Keratinocyte (primary cell): ENCODE data around the gene PGAP6. TPM values are rescaled to one million over a fixed set of nuclear protein-coding genes. Genes with fewer than 3 reads are reported as not detected.

ENCODE experiments used
- DNase-seq: peaks from one replicate; pipeline ENCODE4 v3.0.0-alpha.2; 2011; ENCODE audit warnings: low read depth, missing footprints, low spot score
- FAIRE-seq: peaks from 2 replicates; lab custom pipeline; 2011; peaks lifted over from hg19 to GRCh38; lab: Jason Lieb, UNC
- H2AFZ ChIP-seq: 2 replicates; pipeline ENCODE4 v1.6.0; 2012; ENCODE audit warnings: low read length, control low read depth, inconsistent platforms; ENCODE audit not compliant: control insufficient read depth
- H3K27ac ChIP-seq: 2 replicates; pipeline ENCODE4 v1.5.1; 2011; ENCODE audit warnings: low read length; ENCODE audit not compliant: control insufficient read depth, insufficient read depth
- H3K27me3 ChIP-seq: 3 replicates; pipeline ENCODE4 v1.6.0; 2011; ENCODE audit warnings: low read length; ENCODE audit not compliant: control insufficient read depth, insufficient read depth; ENCODE audit errors: extremely low read depth
- H3K36me3 ChIP-seq, 2 experiments: 2 replicates in 1 of 2; 3 replicates in 1 of 2; pipeline ENCODE4 v1.5.1; 2011; ENCODE audit warnings: low read length in 2 of 2, mild to moderate bottlenecking in 1 of 2; ENCODE audit not compliant: control insufficient read depth in 2 of 2, insufficient read depth in 2 of 2; ENCODE audit errors: extremely low read depth in 1 of 2
- H3K4me1 ChIP-seq: 3 replicates; pipeline ENCODE4 v1.5.1; 2011; ENCODE audit warnings: low read length; ENCODE audit not compliant: control insufficient read depth, insufficient read depth; ENCODE audit errors: extremely low read depth
- H3K4me2 ChIP-seq: 3 replicates; pipeline ENCODE4 v1.6.0; 2011; ENCODE audit warnings: low read depth, low read length; ENCODE audit not compliant: control insufficient read depth, insufficient read depth; ENCODE audit errors: extremely low read depth
- H3K4me3 ChIP-seq, 3 experiments: fragments of 200-600 bp in 1 of 3; sonication (generic) in 1 of 3; 2 replicates in 2 of 3; 3 replicates in 1 of 3; pipeline ENCODE4 v1.5.1; 2011 to 2016; ENCODE audit warnings: low read length in 3 of 3, mild to moderate bottlenecking in 3 of 3, control low read depth in 2 of 3, inconsistent platforms in 1 of 3, low read depth in 1 of 3, mixed read lengths in 1 of 3, mixed run types in 1 of 3, moderate library complexity in 1 of 3; ENCODE audit not compliant: control insufficient read depth in 2 of 3, insufficient read depth in 2 of 3; ENCODE audit errors: extremely low read depth in 1 of 3
- H3K79me2 ChIP-seq: 2 replicates; pipeline ENCODE4 v1.6.0; 2012; ENCODE audit warnings: low read length; ENCODE audit not compliant: control insufficient read depth, insufficient read depth
- H3K9ac ChIP-seq: 3 replicates; pipeline ENCODE4 v1.6.0; 2011; ENCODE audit warnings: low read length; ENCODE audit not compliant: control insufficient read depth, insufficient read depth; ENCODE audit errors: extremely low read depth
- H3K9me1 ChIP-seq: 3 replicates; pipeline ENCODE4 v1.6.0; 2011; ENCODE audit warnings: low read length; ENCODE audit not compliant: control insufficient read depth, insufficient read depth; ENCODE audit errors: extremely low read depth
- H3K9me3 ChIP-seq: 2 replicates; pipeline ENCODE4 v1.5.1; 2012; ENCODE audit warnings: low read depth, low read length; ENCODE audit not compliant: control insufficient read depth
- H4K20me1 ChIP-seq: 3 replicates; pipeline ENCODE4 v1.6.0; 2011; ENCODE audit warnings: low read length; ENCODE audit not compliant: control insufficient read depth, insufficient read depth; ENCODE audit errors: extremely low read depth
- EZH2 ChIP-seq: IDR thresholded peaks from one replicate; pipeline ENCODE4 v1.6.1; 2012; ENCODE audit warnings: inconsistent platforms, mild to moderate bottlenecking, low read length, moderate library complexity
- dilution Hi-C: fragments of 300-500 bp; cut with MboI; formaldehyde crosslinking; loops from one replicate; pipeline ENCODE4 v1.7.0; 2020; ENCODE audit warnings: low sequenced_read_pairs; ENCODE audit not compliant: extremely low pct_ligation_motif_present
- polyA plus RNA-seq, 5 experiments: library from polyadenylated mRNA; depleted of rRNA in 3 of 5; stranded (reverse) in 3 of 5; stranded (forward) in 1 of 5; unstranded in 1 of 5; fragments of >200 nt; gene quantifications; 1 replicate in 1 of 5; 2 replicates in 3 of 5; 3 replicates in 1 of 5; pipeline versions ENCODE4 v1.2.1 to v1.2.3, GENCODE V29; 2011 to 2012; ENCODE audit warnings: missing spikeins in 2 of 5, low read depth in 1 of 5, low replicate concordance in 1 of 5
- TF ChIP-seq, protein P1 (sequence below), 3 experiments: IDR thresholded peaks in 1 of 3; conservative IDR thresholded peaks in 1 of 3; optimal IDR thresholded peaks in 1 of 3; 2 replicates in 2 of 3; 3 replicates in 1 of 3; pipeline versions ENCODE3 to v1.5.1; 2011; ENCODE audit warnings: low read length in 3 of 3, mild to moderate bottlenecking in 3 of 3, moderate library complexity in 2 of 3, control low read depth in 1 of 3, inconsistent platforms in 1 of 3; ENCODE audit not compliant: insufficient read depth in 2 of 3; ENCODE audit errors: extremely low read depth in 1 of 3

The PGAP6 gene
- polyA plus RNA-seq, 1 donor (not counting 4 experiments of a cell fraction or from before 2014, with no cell fraction given): 25.5 TPM

DNA sequence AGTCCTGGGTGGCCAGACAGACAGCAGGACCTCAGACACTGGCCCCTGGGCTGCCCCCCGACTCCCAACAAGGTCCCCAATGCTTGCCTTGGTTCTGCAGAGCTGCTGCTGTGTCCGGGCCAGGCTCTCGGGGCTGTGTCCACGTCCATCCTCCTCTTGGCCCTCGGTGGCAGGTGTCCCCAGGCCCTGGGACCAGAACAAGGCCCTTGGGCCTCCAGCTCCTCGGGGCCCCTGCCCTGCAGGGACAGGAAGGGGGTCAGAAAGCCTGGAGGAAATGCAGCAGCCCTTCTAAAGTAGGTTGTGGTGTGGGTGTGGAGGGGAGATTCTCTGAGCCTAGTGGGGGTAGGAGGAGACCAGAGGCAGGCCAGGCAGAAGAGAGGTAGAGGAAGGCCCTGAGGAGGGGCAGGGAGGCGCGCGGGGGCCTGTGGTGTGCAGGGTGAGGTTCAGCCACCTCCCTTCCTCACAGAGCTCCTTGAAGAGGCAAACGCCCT lies 26.8 kb downstream of the PGAP6 start:
- Histone ChIP-seq H2AFZ (no peak overlapping the region), H3K27me3 (no peaks in the 10 kb centered on the region), H3K36me3 (peaks cover 3 to 7% of the 10 kb centered on the region in 2 experiments), H3K4me2 (no peak overlapping the region), H3K27ac (no peak overlapping the region), H3K9ac (no peak overlapping the region), H3K4me3 (no peak overlapping the region), H3K9me1 (peaks cover 5% of the 10 kb centered on the region), H3K79me2 (peaks cover 20% of the 10 kb centered on the region), H3K9me3 (no peaks in the 10 kb centered on the region), H4K20me1 (no peaks in the 10 kb centered on the region), H3K4me1 (peaks cover 27% of the 10 kb centered on the region)
- TF ChIP-seq, protein P1, sequence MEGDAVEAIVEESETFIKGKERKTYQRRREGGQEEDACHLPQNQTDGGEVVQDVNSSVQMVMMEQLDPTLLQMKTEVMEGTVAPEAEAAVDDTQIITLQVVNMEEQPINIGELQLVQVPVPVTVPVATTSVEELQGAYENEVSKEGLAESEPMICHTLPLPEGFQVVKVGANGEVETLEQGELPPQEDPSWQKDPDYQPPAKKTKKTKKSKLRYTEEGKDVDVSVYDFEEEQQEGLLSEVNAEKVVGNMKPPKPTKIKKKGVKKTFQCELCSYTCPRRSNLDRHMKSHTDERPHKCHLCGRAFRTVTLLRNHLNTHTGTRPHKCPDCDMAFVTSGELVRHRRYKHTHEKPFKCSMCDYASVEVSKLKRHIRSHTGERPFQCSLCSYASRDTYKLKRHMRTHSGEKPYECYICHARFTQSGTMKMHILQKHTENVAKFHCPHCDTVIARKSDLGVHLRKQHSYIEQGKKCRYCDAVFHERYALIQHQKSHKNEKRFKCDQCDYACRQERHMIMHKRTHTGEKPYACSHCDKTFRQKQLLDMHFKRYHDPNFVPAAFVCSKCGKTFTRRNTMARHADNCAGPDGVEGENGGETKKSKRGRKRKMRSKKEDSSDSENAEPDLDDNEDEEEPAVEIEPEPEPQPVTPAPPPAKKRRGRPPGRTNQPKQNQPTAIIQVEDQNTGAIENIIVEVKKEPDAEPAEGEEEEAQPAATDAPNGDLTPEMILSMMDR (optimal IDR thresholded peaks at IDR 0.05 in 1 of 3, IDR thresholded peaks at IDR 0.05 in 1 of 3, conservative IDR thresholded peaks at IDR 0.05 in 1 of 3; ENCODE audit: extremely low read depth in 1 of 3, insufficient read depth in 2 of 3, low read length in 3 of 3): no peak
- no peak for TF ChIP-seq EZH2
- DNase-seq (no peak), FAIRE-seq (no peak)
- dilution Hi-C loops: no loop called here

DNA sequence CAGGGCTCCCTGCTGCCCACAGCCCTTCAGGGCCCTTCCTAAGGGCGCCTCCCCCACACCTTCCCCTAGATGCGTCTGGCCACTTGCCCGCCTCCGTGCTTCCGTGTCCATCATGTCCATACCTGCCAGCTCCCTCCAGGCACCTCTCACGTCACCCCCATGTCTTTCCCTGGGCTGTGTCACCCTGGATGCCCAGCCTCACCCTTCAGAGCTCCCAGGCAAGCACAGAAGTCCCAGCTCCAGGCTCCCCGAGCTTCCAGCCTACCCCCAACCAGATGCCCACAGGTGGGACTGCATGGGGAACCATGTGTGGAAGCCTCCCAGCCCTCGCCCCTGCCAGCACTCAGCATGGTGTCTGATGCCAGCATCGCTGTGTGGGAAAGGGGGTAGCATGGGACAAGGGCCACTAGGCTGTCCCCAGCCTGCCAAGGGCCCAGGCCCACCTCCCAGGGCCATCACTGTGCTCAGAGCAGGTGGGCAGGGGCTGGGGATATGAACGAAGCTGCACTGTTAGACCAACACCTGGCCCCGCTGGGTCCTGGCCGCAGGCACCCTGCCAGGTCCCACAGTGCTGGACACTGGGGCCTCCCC lies 27.4 kb downstream of the PGAP6 start:
- Histone ChIP-seq H3K27ac (peak overlapping the region; percentile 87), H2AFZ (peak overlapping the region; percentile 63), H3K36me3 (peaks cover 3 to 7% of the 10 kb centered on the region in 2 experiments), H3K9me3 (no peaks in the 10 kb centered on the region), H3K9me1 (peaks cover 6% of the 10 kb centered on the region), H3K4me1 (peaks cover 27% of the 10 kb centered on the region), H4K20me1 (no peaks in the 10 kb centered on the region), H3K27me3 (no peaks in the 10 kb centered on the region), H3K4me2 (peak overlapping the region; percentile 85), H3K9ac (peak overlapping the region; percentile 76), H3K79me2 (peaks cover 26% of the 10 kb centered on the region), H3K4me3 (peak overlapping the region in 1 of 3 experiments; percentile 33)
- TF ChIP-seq, protein P1 (optimal IDR thresholded peaks at IDR 0.05 in 1 of 3, IDR thresholded peaks at IDR 0.05 in 1 of 3, conservative IDR thresholded peaks at IDR 0.05 in 1 of 3; ENCODE audit: extremely low read depth in 1 of 3, insufficient read depth in 2 of 3, low read length in 3 of 3): no peak
- no peak for TF ChIP-seq EZH2
- peak; percentile 81 for DNase-seq
- dilution Hi-C loops: no loop called here
- FAIRE-seq: peak; percentile 94
